Measurements from ENCODE around the gene ADAT3. TPM values are rescaled to one million over a fixed set of nuclear protein-coding genes. Genes with fewer than 3 reads are reported as not detected.

Gene ADAT3
- total RNA-seq (2022; extraction: Qiagen RNA extraction; ENCODE audit: low read depth) = 1.4 to 7.2 TPM (median 5.7 TPM) in 5 replicates

GRCh38 chr19:1905110-1905862, at the start of gene ADAT3, which contains the start of gene SCAMP4:
Gene ADAT3 (plus strand): TSS chr19:1905399. CDS start chr19:1912048, 6,649 bp downstream.
Gene SCAMP4 (plus strand): TSS chr19:1905399. CDS start chr19:1915020, 9,621 bp downstream.

GRCh38 chr19:1863328-1863637, 41.9 kb upstream of the ADAT3 start, which contains the start of gene KLF16:
Gene KLF16 (minus strand): TSS chr19:1863579. CDS start chr19:1863497, 82 bp downstream.

GRCh38 chr19:1885398-1886119, 19.6 kb upstream of the ADAT3 start, which contains the start of gene ABHD17A:
Gene ABHD17A (minus strand): TSS chr19:1885496. CDS start chr19:1881566, 3,930 bp downstream.

GRCh38 chr19:1941146-1942077, 36.2 kb downstream of the ADAT3 start, which contains the start of gene CSNK1G2:
Gene CSNK1G2 (plus strand): TSS chr19:1941172. CDS start chr19:1969773, 28,601 bp downstream.

Other genes starting within 250 kb of the ADAT3 start
- gene ONECUT3, start 151.9 kb upstream of the ADAT3 start, total RNA-seq (2022; extraction: Qiagen RNA extraction; ENCODE audit: low read depth) = not detected in 5 replicates
- 2.1 to 3.3 TPM (median 2.4 TPM) in 5 replicates for gene ATP8B3, start 93.1 kb upstream of the ADAT3 start, total RNA-seq (2022; extraction: Qiagen RNA extraction; ENCODE audit: low read depth)
- 15.8 to 23.8 TPM (median 20.9 TPM) in 5 replicates for gene REXO1, start 56.9 kb upstream of the ADAT3 start, total RNA-seq (2022; extraction: Qiagen RNA extraction; ENCODE audit: low read depth)
- gene KLF16, start 41.8 kb upstream of the ADAT3 start, total RNA-seq (2022; extraction: Qiagen RNA extraction; ENCODE audit: low read depth) = 11.6 to 34.9 TPM (median 29.3 TPM) in 5 replicates
- gene ABHD17A, start 19.9 kb upstream of the ADAT3 start, total RNA-seq (2022; extraction: Qiagen RNA extraction; ENCODE audit: low read depth) = 12.2 to 41.4 TPM (median 39.7 TPM) in 5 replicates
- gene SCAMP4, start within 50 bp of the ADAT3 start, total RNA-seq (2022; extraction: Qiagen RNA extraction; ENCODE audit: low read depth) = 49.1 to 58.8 TPM (median 57.5 TPM) in 5 replicates
- 33.5 to 54.5 TPM (median 49.4 TPM) in 5 replicates for gene CSNK1G2, start 35.8 kb downstream of the ADAT3 start, total RNA-seq (2022; extraction: Qiagen RNA extraction; ENCODE audit: low read depth)
- 20.5 to 49.3 TPM (median 44.8 TPM) in 5 replicates for gene BTBD2, start 110.3 kb downstream of the ADAT3 start, total RNA-seq (2022; extraction: Qiagen RNA extraction; ENCODE audit: low read depth)
- 35.6 to 83.3 TPM (median 75.7 TPM) in 5 replicates for gene MKNK2, start 145.8 kb downstream of the ADAT3 start, total RNA-seq (2022; extraction: Qiagen RNA extraction; ENCODE audit: low read depth)
- 9.7 to 16.0 TPM (median 12.5 TPM) in 5 replicates for gene MOB3A, start 190.9 kb downstream of the ADAT3 start, total RNA-seq (2022; extraction: Qiagen RNA extraction; ENCODE audit: low read depth)
- 0.42 to 1.8 TPM (median 0.70 TPM) in 4 of 5 replicates, not detected in the other for gene IZUMO4, start 191.5 kb downstream of the ADAT3 start, total RNA-seq (2022; extraction: Qiagen RNA extraction; ENCODE audit: low read depth)
- 43.3 to 77.0 TPM (median 72.5 TPM) in 5 replicates for gene AP3D1, start 246.2 kb downstream of the ADAT3 start, total RNA-seq (2022; extraction: Qiagen RNA extraction; ENCODE audit: low read depth)